ENCODE measurements around the gene PGA5. TPM values are rescaled to one million over a fixed set of nuclear protein-coding genes. Genes with fewer than 3 reads are reported as not detected.
"Not testable (repeated sequence)": the region's sequence is repeated elsewhere in the genome, so short reads cannot be mapped to it uniquely, and the experiment has no call there.

The PGA5 gene
- total RNA-seq, 2 donors from 2014 or later = not detected

DNA sequence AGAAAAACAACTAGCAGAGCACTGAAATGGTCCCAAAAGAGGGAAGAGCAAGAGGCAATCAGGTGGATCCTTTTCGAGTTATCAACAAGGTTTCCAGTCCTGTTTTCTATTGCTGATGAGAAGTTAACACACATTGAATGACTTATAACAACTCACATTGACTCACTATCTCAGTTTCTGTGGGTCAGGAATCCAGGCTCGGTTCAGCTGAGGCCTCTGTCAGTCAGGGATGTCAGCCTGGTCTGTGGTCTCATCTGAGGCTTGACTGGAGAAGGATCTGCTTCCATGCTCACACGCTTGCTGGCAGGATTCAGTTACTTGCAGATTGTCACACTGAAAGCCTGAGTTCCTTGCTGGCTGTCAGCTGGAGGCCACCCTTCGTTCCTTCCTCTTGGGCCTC is 22.7 kb upstream of the PGA5 start:
- H3K36me3 Mint-ChIP-seq; H3K27ac Mint-ChIP-seq; H3K9me3 Mint-ChIP-seq; DNase-seq (ENCODE audit: low spot score in 2 of 2): not testable (repeated sequence)
- ATAC-seq = peak; percentile 51 to 56

DNA sequence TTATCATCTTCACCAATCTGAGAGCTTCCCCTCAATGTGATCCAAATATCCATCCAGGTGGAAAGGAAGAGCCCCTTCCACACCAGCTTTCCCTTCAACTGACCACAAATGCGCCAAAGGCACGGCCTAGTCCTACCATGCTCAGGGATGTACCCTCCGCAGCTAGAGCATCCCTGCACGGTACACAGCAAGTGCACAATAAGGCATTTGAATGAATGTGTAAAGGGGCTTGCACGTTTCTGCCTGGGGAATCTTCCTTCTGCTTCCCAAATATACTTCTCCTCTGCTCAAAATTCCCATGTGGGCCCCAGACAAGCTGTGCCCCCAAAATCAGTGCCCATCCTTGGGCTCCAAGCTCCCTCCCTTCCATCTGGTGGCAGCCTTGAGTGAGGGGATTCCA is 22.0 kb upstream of the PGA5 start:
- H3K9me3 Mint-ChIP-seq; H3K36me3 Mint-ChIP-seq; H3K27ac Mint-ChIP-seq; DNase-seq (ENCODE audit: low spot score in 2 of 2); ATAC-seq: not testable (repeated sequence)

DNA sequence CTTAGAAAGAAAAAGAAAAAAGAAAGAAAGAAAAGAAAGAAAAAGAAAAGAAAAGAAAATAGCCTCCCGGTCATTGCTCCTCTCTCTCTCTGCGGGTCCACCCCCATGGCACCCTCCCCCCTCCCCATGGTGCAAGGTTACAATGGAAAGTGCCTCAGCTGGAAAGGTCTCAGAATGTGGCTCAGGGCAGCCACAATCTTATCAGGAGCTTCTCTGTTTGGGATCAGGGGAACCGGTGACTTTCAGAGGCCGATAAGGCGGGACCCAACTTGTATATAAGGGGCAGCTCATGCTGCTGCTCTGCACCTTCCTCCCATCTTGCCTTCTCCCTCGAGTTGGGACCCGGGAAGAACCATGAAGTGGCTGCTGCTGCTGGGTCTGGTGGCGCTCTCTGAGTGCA is 18.9 kb upstream of the PGA5 start, which contains the start of gene PGA4:
PGA4 (plus strand) TSS at position 301 of the 400 bp plus-strand sequence; CDS start at position 355, 54 bp downstream.
- not testable (repeated sequence) for ATAC-seq; H3K36me3 Mint-ChIP-seq; H3K27ac Mint-ChIP-seq; DNase-seq (ENCODE audit: low spot score in 2 of 2); H3K9me3 Mint-ChIP-seq

DNA sequence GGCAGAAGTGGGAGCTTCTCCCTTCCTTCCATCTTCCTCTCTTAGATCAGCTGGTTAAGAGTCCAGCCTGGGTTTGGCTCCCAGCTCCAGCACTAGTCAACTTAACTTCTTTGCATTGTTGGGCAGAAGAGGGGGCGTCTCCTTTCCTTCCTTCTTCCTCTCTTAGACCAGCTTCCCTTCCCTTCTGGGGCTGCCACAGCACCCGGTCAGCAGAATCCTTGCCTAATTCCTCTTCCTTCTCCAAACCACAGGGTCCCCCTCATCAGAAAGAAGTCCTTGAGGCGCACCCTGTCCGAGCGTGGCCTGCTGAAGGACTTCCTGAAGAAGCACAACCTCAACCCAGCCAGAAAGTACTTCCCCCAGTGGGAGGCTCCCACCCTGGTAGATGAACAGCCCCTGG is 18.3 kb upstream of the PGA5 start:
- not testable (repeated sequence) for H3K36me3 Mint-ChIP-seq, ATAC-seq, H3K9me3 Mint-ChIP-seq

GRCh38 chr11:61226457-61227137 is 14.4 kb upstream of the PGA5 start:
- ATAC-seq; DNase-seq (ENCODE audit: low spot score in 2 of 2); H3K36me3 Mint-ChIP-seq; H3K9me3 Mint-ChIP-seq; H3K27ac Mint-ChIP-seq: not testable (repeated sequence)

More for the DNA sequence above, 18.3 kb upstream of the PGA5 start:
- H3K27ac Mint-ChIP-seq; DNase-seq (ENCODE audit: low spot score in 2 of 2): not testable (repeated sequence)

DNA sequence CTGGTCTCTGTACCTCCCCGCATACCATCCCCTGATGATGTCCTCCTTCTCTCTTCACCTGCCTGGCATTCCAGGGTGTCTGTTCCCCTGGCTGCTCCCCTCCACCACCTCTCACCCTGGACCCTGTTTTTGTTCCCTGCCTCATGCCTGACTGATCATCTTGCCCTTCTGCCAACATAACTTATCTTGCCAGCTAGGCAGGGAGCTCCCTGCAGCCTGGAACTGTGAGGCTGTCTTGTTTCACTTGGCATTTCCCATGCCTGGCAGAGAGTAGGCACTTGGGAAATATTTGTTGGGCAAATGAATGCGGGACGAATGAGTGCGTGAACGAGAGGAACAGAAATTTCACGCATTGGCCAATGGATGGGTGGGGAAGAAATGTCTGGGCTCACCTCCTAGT is 11.5 kb upstream of the PGA5 start:
- not testable (repeated sequence) for ATAC-seq; H3K9me3 Mint-ChIP-seq; H3K36me3 Mint-ChIP-seq; DNase-seq (ENCODE audit: low spot score in 2 of 2); H3K27ac Mint-ChIP-seq

DNA sequence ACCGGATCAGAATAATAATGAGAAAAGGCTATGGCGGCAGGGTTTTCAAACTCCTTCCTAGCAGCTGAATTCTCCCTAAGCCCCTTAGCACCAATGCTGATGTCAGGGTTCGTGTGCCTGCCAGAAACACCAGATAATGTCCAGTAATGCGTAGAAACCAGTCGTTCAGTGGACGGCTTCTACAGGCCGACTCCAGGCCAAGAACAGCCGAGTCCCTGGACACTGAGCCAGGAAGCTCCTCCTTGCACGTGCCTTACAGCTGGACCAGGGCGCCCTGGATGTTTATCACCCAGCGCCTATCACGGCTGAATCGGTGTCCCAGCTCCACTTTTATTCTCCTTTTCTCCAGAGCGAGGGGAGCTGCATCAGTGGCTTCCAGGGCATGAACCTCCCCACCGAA is 9.9 kb upstream of the PGA5 start:
- DNase-seq (ENCODE audit: low spot score in 2 of 2); H3K27ac Mint-ChIP-seq; ATAC-seq; H3K36me3 Mint-ChIP-seq; H3K9me3 Mint-ChIP-seq: not testable (repeated sequence)

GRCh38 chr11:61231585-61231984 is 9.4 kb upstream of the PGA5 start:
- not testable (repeated sequence) for H3K36me3 Mint-ChIP-seq; H3K27ac Mint-ChIP-seq; ATAC-seq; DNase-seq (ENCODE audit: low spot score in 2 of 2); H3K9me3 Mint-ChIP-seq

DNA sequence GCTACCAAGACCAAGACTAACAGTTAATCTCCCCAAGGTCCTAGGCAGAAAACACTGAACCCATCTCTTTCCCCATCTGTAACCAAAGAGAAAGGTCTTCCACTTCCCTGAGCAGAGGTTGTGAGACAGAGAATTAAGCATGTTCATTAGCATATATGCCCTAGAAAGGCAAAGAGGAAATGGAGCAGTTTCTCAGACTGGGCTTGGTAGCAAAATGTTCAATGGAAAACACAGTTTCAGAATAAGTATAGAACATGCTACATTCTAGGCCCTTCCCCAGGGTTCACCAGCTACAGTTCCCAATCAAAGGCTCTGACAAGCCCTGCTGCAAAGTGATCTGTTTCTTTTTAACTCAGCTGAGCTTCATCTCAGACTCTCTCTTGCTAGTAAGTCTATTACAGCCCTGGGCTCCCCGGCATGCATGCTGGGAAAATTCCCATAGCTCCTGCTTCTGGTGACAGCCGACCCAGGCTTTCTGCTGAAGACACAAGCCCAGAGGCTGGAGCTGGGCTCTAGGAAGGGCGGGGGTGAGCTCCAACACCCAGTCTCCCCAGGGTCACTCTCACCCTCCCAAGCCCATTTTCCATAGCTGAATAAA is 8.3 kb upstream of the PGA5 start:
- not testable (repeated sequence) for DNase-seq (ENCODE audit: low spot score in 2 of 2); H3K27ac Mint-ChIP-seq; H3K9me3 Mint-ChIP-seq; H3K36me3 Mint-ChIP-seq
- ATAC-seq = peak in 1 of 2 donors; percentile 62

- not testable (repeated sequence) for H3K9me3 Mint-ChIP-seq; H3K36me3 Mint-ChIP-seq; H3K27ac Mint-ChIP-seq; DNase-seq (ENCODE audit: low spot score in 2 of 2)
- peak; percentile 28 to 61 for ATAC-seq
These were observed 3.8 kb upstream of the PGA5 start for GRCh38 chr11:61237130-61237529.

DNA sequence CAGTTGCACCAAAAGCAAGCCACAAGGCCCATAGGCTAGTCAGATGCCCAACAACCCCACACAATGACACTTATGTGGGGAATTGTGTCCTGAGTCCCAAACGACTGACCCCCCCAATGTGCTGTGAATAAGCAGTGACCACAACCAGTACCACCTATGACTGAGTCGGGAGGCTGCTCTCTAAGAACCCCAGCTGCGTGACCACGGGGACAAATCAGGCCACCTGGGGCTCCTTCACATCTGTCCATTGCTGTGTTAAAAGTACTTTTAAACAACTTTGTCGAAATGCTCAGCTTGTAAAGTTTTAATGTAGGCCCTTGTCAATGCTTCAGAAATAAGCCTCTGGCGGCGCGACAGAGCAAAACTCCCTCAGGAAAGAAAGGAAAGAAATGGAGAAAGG is 687 bp upstream of the PGA5 start:
- not testable (repeated sequence) for DNase-seq (ENCODE audit: low spot score in 2 of 2); H3K9me3 Mint-ChIP-seq; H3K27ac Mint-ChIP-seq; ATAC-seq; H3K36me3 Mint-ChIP-seq

DNA sequence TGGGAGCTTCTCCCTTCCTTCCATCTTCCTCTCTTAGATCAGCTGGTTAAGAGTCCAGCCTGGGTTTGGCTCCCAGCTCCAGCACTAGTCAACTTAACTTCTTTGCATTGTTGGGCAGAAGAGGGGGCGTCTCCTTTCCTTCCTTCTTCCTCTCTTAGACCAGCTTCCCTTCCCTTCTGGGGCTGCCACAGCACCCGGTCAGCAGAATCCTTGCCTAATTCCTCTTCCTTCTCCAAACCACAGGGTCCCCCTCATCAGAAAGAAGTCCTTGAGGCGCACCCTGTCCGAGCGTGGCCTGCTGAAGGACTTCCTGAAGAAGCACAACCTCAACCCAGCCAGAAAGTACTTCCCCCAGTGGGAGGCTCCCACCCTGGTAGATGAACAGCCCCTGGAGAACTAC is 551 bp downstream of the PGA5 start:
- H3K9me3 Mint-ChIP-seq, ATAC-seq: not testable (repeated sequence)

DNA sequence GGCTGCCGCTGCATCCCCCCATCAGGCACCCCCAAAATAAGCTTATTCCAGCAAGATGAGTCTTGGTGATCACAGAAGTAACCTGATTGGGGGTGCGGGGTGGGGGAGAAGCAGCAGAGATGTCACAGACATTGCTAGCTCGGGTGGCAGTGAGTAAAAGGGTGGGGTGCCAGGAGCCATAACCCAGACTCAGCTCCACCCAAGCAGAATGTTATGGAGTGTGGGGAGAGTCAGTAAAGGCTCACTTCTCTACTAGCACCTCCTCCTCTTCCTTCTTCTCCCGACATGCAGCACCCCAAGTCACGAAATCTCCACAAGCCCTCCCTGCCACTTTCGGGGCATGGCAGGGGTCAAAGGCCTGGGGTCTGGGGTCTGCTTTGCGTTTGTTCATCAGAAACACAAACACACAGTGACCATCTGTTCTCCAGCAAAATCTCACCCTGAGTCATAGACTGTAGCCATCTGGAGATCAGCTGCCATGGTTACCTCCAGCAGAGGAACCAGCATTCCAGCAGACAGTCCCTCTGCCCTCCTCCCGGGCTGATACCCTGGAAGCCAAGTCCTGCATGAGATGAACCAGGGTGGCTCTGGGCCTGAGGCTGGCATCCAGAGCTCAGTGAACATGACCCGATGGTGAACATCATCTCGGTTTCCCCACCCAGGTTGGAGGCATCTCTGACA is 4.4 kb downstream of the PGA5 start:
- H3K9me3 Mint-ChIP-seq; ATAC-seq; H3K36me3 Mint-ChIP-seq; DNase-seq (ENCODE audit: low spot score in 2 of 2); H3K27ac Mint-ChIP-seq: not testable (repeated sequence)

More for the DNA sequence above, 551 bp downstream of the PGA5 start:
- DNase-seq (ENCODE audit: low spot score in 2 of 2); H3K27ac Mint-ChIP-seq; H3K36me3 Mint-ChIP-seq: not testable (repeated sequence)

GRCh38 chr11:61248071-61248470 is 7.1 kb downstream of the PGA5 start:
- not testable (repeated sequence) for H3K36me3 Mint-ChIP-seq; DNase-seq (ENCODE audit: low spot score in 2 of 2); ATAC-seq; H3K27ac Mint-ChIP-seq; H3K9me3 Mint-ChIP-seq

- not testable (repeated sequence) for H3K27ac Mint-ChIP-seq; H3K9me3 Mint-ChIP-seq; ATAC-seq; H3K36me3 Mint-ChIP-seq; DNase-seq (ENCODE audit: low spot score in 2 of 2)
These were observed 8.2 kb downstream of the PGA5 start for GRCh38 chr11:61249201-61249600.

- peak overlapping the region in 1 of 2 donors; percentile 9 for H3K27ac Mint-ChIP-seq
- H3K9me3 Mint-ChIP-seq; H3K36me3 Mint-ChIP-seq; ATAC-seq; DNase-seq (ENCODE audit: low spot score in 2 of 2): not testable (repeated sequence)
These were observed 10.1 kb downstream of the PGA5 start for GRCh38 chr11:61250796-61251765.
